GM12873 (cell line): ENCODE measurements around the gene NPFF.

Source experiments
- CTCF ChIP-seq: IDR thresholded peaks from 2 replicates; pipeline ENCODE4 v1.5.1; 2012; ENCODE audit warnings: low read depth, mild to moderate bottlenecking, moderate library complexity, low read length, control low read depth; ENCODE audit not compliant: insufficient read depth; ENCODE audit errors: missing control alignments

NPFF gene

GRCh38 chr12:53523131-53523530 lies 15.8 kb upstream of the NPFF start:
- TF ChIP-seq CTCF = no peak

GRCh38 chr12:53518381-53518780 lies 11.1 kb upstream of the NPFF start:
- no peak for TF ChIP-seq CTCF

GRCh38 chr12:53516758-53517455 lies 9.6 kb upstream of the NPFF start:
- no peak for TF ChIP-seq CTCF

GRCh38 chr12:53515291-53515680 lies 8.0 kb upstream of the NPFF start:
- TF ChIP-seq CTCF = no peak

- TF ChIP-seq CTCF = no peak
Observed at GRCh38 chr12:53514628-53515290, 7.5 kb upstream of the NPFF start.

- TF ChIP-seq CTCF = no peak
Observed at GRCh38 chr12:53513712-53514410, 6.6 kb upstream of the NPFF start.

- TF ChIP-seq CTCF = no peak
Observed at GRCh38 chr12:53510181-53510812, 3.0 kb upstream of the NPFF start.
